OCI-LY7 (cell line): Measurements from ENCODE around the gene BPIFB4. TPM values are rescaled to one million over a fixed set of nuclear protein-coding genes. Genes with fewer than 3 reads are reported as not detected.

Experiments used
- BruUV-seq: library from RNA; stranded (reverse); fragments of 400-500 nt; replicated peaks from 2 replicates; lab custom pipeline; 2021; lab: Mats Ljungman, UMichigan
- CTCF ChIA-PET: fragments of 300-600 bp; sonication (Branson Sonifier 250); formaldehyde crosslinking; loops from one replicate; lab custom pipeline; 2022; ENCODE audit warnings: antibody characterized with exemption; ENCODE audit not compliant: unreplicated experiment; lab: Charles Lee
- POLR2A ChIA-PET: fragments of 300-600 bp; sonication (Branson Sonifier 250); formaldehyde crosslinking; loops from one replicate; lab custom pipeline; 2022; ENCODE audit warnings: antibody characterized with exemption; lab: Charles Lee
- DNase-seq: peaks from one replicate; pipeline ENCODE4 v3.0.0-alpha.2; 2015; ENCODE audit warnings: low spot score
- H2AFZ ChIP-seq: fragments of 200-600 bp; sonication (generic), shearing (Covaris generic); 2 replicates; pipeline ENCODE4 v1.6.1; 2014; ENCODE audit warnings: mild to moderate bottlenecking, antibody characterized with exemption, low read length, moderate library complexity
- H3K27ac ChIP-seq: fragments of 200-600 bp; sonication (generic); 2 replicates; pipeline ENCODE4 v1.5.1; 2014; ENCODE audit warnings: mixed run types, low read depth, mild to moderate bottlenecking, moderate library complexity, low read length, inconsistent platforms; ENCODE audit not compliant: poor library complexity, severe bottlenecking
- H3K36me3 ChIP-seq: fragments of 200-600 bp; sonication (generic); 2 replicates; pipeline ENCODE4 v1.6.1; 2014; ENCODE audit warnings: mild to moderate bottlenecking, antibody characterized with exemption, low read length, moderate library complexity, mixed read lengths; ENCODE audit not compliant: insufficient read depth
- H3K4me1 ChIP-seq: fragments of 200-600 bp; sonication (generic); 2 replicates; pipeline ENCODE4 v1.5.1; 2014; ENCODE audit warnings: mild to moderate bottlenecking, low read length; ENCODE audit not compliant: insufficient read depth, poor library complexity, severe bottlenecking
- H3K4me2 ChIP-seq: fragments of 200-600 bp; sonication (generic); 2 replicates; pipeline ENCODE4 v1.6.1; 2014; ENCODE audit warnings: mild to moderate bottlenecking, low read length
- H3K4me3 ChIP-seq: fragments of 200-600 bp; sonication (generic); 2 replicates; pipeline ENCODE4 v1.5.1; 2014; ENCODE audit warnings: mild to moderate bottlenecking, low read depth, low read length; ENCODE audit not compliant: poor library complexity, severe bottlenecking
- H3K79me2 ChIP-seq: fragments of 200-600 bp; sonication (generic); 2 replicates; pipeline ENCODE4 v1.6.1; 2016; ENCODE audit warnings: low read depth, mild to moderate bottlenecking, low read length, moderate library complexity, mixed read lengths; ENCODE audit not compliant: insufficient read depth
- H3K9me2 ChIP-seq: fragments of 200-600 bp; sonication (generic); 2 replicates; pipeline ENCODE4 v1.6.1; 2016; ENCODE audit warnings: mild to moderate bottlenecking, low read length, mixed read lengths; ENCODE audit not compliant: insufficient read depth
- H3K9me3 ChIP-seq: fragments of 200-600 bp; sonication (generic); 2 replicates; pipeline ENCODE4 v1.6.1; 2014; ENCODE audit warnings: mild to moderate bottlenecking, mixed run types, low read length, mixed read lengths
- H4K20me1 ChIP-seq: fragments of 200-600 bp; sonication (generic); 2 replicates; pipeline ENCODE4 v1.6.1; 2014; ENCODE audit warnings: mild to moderate bottlenecking, antibody characterized with exemption, low read length, moderate library complexity, mixed read lengths; ENCODE audit not compliant: insufficient read depth
- EZH2phosphoT487 ChIP-seq: fragments of 200-600 bp; sonication (generic); IDR thresholded peaks from 2 replicates; pipeline ENCODE4 v1.6.1; 2018; ENCODE audit warnings: low read depth, borderline replicate concordance, mild to moderate bottlenecking, mixed run types, antibody characterized with exemption, low read length, moderate library complexity, mixed read lengths
- intact Hi-C: fragments of 100-400 bp; cut with micrococcal nuclease; formaldehyde crosslinking; loops from one replicate; pipeline ENCODE4 v1.10.0; 2022; ENCODE audit not compliant: unreplicated experiment
- total RNA-seq, 2 experiments: library from RNA; depleted of rRNA in 1 of 2; stranded (reverse); fragments of >200 nt in 1 of 2; shearing (Covaris generic) in 1 of 2; gene quantifications; 2 replicates each; pipeline ENCODE4 v1.2.3, GENCODE V29; 2014 to 2022
- TF ChIP-seq, protein P1 (sequence below): fragments of 200-600 bp; sonication (generic); conservative IDR thresholded peaks from 2 replicates; pipeline ENCODE4 v1.5.1; 2014; ENCODE audit warnings: mild to moderate bottlenecking, antibody characterized with exemption, low read length, moderate library complexity, mixed read lengths

BPIFB4 gene
- total RNA-seq, 2 experiments from 2014 or later: not detected

DNA sequence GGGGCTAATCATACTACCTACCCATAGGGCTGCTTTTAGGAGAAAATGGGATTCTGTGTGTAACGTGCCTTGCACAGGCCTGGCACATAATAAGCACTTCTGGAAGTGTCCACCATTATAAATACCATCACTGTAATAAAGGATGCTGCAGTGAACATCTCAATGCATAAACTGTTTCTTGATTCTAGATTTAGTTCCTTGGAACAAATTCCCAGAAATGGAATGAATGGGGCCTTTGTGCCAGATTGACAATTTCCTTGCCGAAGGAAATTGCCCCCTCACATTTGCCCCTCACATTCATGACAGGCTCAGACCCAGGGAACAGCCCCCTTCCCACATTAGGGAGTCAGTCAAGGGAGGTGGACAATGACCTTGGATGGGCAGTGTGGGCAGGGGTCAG lies 29.2 kb downstream of the BPIFB4 start:
- Histone ChIP-seq H3K4me2 (no peak overlapping the region), H4K20me1 (no peaks in the 10 kb centered on the region), H3K9me3 (no peaks in the 10 kb centered on the region), H3K36me3 (no peaks in the 10 kb centered on the region), H3K9me2 (no peaks in the 10 kb centered on the region), H3K4me1 (no peaks in the 10 kb centered on the region), H3K79me2 (no peaks in the 10 kb centered on the region), H3K4me3 (no peak overlapping the region), H2AFZ (no peak overlapping the region), H3K27ac (no peak overlapping the region)
- ChIA-PET CTCF (no interaction called here), POLR2A (no interaction called here)
- no peak for DNase-seq
- no TSS peak for BruUV-seq
- intact Hi-C loops: no loop called here
- no peak for TF ChIP-seq EZH2phosphoT487
- TF ChIP-seq, protein P1, sequence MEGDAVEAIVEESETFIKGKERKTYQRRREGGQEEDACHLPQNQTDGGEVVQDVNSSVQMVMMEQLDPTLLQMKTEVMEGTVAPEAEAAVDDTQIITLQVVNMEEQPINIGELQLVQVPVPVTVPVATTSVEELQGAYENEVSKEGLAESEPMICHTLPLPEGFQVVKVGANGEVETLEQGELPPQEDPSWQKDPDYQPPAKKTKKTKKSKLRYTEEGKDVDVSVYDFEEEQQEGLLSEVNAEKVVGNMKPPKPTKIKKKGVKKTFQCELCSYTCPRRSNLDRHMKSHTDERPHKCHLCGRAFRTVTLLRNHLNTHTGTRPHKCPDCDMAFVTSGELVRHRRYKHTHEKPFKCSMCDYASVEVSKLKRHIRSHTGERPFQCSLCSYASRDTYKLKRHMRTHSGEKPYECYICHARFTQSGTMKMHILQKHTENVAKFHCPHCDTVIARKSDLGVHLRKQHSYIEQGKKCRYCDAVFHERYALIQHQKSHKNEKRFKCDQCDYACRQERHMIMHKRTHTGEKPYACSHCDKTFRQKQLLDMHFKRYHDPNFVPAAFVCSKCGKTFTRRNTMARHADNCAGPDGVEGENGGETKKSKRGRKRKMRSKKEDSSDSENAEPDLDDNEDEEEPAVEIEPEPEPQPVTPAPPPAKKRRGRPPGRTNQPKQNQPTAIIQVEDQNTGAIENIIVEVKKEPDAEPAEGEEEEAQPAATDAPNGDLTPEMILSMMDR: no peak

DNA sequence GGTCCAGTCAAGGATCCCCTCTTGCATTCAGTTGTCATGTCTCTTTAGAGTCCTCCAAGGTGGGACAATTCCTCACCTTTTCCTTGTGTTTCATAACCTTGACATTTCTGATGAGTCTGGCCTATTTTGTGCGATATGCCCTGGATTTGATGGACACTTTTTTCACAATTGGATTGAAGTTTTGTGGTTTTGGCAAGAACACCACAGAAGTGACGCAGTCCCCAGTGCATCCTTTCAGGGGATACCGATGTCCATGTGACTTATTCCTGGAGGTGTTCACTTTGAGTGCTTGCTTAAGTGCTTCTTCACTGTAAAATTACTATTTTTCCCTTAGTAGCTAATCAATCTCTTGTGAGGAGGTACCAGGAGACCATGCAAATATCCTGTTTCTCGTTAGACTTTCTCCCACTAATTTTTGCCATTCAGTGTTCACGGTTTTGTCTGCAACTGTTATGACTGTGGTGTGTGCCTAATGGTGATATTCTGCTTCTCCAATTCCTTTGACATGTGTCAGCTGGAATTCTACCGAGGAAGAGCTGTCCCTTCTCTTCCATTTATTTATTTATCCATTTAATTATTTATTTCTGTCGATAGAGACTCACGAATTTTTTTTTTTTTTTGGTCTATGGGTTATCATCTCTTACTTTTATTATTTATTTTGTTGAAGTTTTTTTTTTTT lies 30.8 kb downstream of the BPIFB4 start:
- Histone ChIP-seq H3K9me2 (no peaks in the 10 kb centered on the region), H3K36me3 (no peaks in the 10 kb centered on the region), H3K27ac (no peak overlapping the region), H4K20me1 (no peaks in the 10 kb centered on the region), H3K4me1 (no peaks in the 10 kb centered on the region), H3K9me3 (no peaks in the 10 kb centered on the region), H3K4me3 (no peak overlapping the region), H3K4me2 (no peak overlapping the region), H3K79me2 (no peaks in the 10 kb centered on the region), H2AFZ (no peak overlapping the region)
- POLR2A ChIA-PET: interaction anchor here (0.6 kb wide), 1 partner anchor 612 kb away, joined by 4 read pairs; no protein-coding TSS in a partner anchor
- no peak for DNase-seq
- CTCF ChIA-PET: no interaction called here
- TF ChIP-seq, protein P1: no peak
- no peak for TF ChIP-seq EZH2phosphoT487
- intact Hi-C loops: no loop called here
- BruUV-seq: no TSS peak

DNA sequence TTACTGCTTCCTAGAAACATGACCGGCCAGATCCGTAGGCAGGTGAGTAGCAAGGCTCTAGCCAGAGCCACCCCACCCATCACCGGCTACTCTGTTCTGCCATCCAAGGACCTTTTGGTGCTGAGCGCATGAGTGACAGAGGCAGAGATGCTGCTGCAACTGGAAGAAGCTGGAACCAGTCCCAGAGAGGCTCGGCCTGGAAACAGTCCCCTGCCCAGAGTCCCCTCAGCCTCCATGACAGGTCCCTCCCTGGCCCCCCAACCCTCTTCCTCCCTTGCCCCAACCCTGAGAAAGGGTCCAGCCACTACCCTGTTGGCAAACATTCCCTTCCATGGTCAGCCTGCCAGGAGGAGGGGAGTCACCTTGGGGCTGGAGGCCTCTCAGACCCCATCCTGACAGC lies 31.9 kb downstream of the BPIFB4 start:
- CTCF ChIA-PET: no interaction called here
- intact Hi-C loops: no loop called here
- Histone ChIP-seq H3K9me2 (no peaks in the 10 kb centered on the region), H3K36me3 (no peaks in the 10 kb centered on the region), H3K79me2 (no peaks in the 10 kb centered on the region), H3K27ac (no peak overlapping the region), H3K4me3 (no peak overlapping the region), H3K4me1 (no peaks in the 10 kb centered on the region), H2AFZ (no peak overlapping the region), H3K9me3 (no peaks in the 10 kb centered on the region), H4K20me1 (no peaks in the 10 kb centered on the region), H3K4me2 (no peak overlapping the region)
- POLR2A ChIA-PET: interaction anchor here (0.6 kb wide), 1 partner anchor 613 kb away, joined by 4 read pairs; no protein-coding TSS in a partner anchor
- no peak for DNase-seq
- no TSS peak for BruUV-seq
- no peak for TF ChIP-seq EZH2phosphoT487
- TF ChIP-seq, protein P1: no peak
